ENCODE measurements around the gene TMEM9B.
A peak's percentile ranks its signal among the peaks of the same experiment; 100 is the strongest.

TMEM9B gene

DNA sequence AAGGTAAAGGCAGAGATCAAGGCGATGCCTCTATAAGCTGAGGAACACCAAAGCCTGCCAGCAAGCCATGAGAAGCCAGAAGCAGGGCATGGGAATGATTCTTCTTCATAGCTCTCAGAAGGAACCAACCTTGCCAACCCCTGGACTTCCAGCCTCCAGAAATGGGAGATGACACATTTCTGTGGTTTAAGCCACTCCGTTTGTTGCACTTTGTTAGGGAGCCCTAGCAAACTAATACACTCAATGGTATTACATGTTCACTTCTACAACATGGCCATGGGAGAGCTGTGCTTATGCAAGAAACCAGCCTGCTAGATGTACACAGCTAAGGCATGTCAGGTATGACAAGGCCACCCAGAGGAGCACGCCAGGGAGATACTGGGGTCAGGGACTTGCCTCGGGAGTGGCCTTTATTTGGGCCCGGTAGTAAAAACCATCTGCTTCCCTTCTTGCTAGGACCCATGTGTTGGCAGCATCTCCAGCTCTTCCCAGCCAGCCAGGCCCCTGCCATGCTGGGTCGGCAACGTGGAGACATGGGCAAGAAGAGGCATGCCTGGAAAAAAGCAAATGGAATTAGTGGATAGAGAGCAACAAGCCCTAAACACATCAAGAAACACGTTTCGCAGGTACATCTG is 35.1 kb downstream of the TMEM9B start:
- DNase-seq = no peak

DNA sequence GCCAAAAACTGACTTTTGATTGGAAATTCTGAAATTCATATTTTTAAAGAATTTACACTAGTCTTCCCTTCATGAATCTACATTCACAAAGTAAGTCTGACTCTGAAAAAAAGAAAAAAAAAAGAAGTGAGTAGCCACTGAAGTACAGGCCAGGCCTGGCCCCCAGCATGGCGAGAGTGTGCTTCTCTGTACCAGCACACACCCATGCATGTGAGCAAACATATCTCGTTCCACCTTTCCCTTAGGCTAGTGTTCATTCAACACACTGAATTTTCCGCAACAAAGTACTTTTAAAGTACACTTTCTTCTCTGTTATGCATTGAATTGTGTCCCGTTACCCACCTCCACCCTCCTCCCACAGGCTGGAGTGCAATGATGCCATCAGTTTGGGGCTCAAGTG is 36.0 kb downstream of the TMEM9B start:
- no peak for DNase-seq

DNA sequence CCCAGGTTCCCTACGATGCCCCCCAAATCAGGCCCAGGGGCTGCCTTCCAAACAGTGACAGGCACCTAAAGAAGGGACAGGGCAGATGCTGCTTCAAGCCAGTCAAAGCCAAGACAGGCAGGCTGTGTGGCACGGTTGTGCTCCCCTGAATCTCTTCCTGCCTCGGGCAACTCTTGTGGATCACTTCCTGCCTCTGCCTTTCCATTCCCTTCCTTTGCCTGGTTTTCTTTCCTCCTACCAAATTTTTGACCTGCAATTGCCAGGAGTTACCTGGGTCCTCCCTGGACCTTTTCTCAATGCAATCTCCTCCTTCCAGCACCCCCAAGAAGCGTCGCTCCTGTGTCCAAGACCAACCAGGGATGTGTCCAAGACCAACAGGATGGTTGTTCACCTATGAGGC is 37.0 kb downstream of the TMEM9B start:
- DNase-seq = no peak

DNA sequence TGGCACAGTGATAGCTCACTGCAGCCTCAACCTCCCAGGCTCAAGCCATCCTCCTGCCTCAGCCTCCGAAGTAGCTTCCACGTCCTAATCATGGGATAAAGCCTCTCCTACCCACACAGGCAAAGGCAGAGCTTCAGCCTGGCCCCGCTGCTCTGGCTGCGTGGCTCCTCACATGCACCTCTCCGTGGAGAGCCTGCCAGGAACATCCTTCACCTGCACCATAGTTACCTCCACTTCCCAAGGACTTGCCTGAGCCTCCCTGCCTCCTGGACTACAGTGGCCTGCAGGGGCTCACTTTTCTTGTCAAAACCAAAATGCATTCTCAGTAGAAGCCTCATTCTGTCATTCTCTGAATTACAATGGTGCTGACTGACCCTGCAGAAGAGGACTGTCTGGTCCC is 38.0 kb downstream of the TMEM9B start:
- DNase-seq = no peak

DNA sequence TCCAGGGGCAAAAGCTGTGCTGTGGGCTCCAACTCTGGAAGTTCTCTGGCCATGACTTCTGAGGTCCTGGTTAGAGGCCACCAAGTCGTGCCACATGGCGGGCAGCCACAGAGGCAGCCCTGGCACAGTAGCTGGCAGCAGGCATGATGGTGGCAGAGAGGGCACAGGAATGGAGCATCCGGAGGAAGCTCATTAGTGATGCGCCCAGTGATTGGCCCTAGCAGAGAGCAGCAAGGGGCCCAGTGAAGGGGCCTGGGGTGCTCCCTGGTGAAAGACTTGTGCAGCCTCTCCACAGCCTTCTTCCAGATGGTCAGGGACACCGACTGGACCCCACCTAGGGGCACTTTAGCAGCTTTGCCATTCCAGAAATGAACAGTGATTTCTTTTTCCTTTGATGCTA is 38.5 kb downstream of the TMEM9B start:
- DNase-seq = no peak

DNA sequence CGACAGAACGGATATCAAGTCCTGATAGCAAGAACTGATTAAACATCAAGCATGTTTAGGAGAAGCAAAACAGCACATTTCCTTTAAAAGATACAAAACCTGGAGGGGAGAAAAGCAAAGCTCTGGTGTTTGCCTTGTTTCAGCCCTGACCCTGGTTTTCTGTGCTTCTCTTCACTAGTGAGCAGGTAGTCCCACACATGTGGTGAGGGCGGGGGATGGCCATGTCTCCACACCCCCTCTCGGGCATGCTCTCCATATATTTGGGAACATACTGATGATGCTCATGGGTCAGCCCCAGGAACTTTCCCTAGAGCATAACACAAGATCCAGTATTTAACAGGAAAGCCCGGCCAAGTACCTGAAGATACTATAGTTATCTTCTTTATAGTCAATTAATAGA is 41.6 kb downstream of the TMEM9B start:
- no peak for DNase-seq

DNA sequence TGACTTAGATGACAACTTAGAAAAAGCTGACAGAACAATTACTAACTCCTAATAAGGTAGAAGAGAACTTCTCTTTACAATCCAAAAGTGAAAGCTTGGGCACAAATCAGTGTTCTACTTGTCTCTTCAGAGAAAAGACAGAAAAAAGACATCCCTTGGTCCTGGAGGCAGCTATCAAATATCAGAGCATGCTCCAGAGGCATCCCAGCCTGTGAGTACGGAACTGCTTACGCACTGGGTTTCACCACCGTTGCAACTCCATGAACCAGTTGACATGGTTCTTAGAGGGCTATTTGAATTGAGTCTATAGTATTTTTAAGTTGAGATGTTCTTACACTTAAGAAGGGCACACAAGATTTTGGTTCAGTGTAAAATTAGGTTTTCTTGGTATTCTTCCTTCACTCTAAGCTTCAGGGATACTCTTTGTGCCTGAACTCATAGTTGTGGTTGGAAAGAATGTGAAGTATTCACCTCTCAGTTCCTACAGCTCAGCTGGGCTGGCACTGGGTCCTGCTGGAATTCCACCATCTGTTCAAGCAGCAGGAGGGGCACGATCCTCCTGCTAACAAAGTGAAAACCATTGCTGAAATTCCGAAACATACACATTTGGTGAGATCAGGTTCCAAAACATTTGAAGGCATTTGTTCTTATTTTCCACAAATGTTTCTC is 47.0 kb downstream of the TMEM9B start:
- DNase-seq = no peak

DNA sequence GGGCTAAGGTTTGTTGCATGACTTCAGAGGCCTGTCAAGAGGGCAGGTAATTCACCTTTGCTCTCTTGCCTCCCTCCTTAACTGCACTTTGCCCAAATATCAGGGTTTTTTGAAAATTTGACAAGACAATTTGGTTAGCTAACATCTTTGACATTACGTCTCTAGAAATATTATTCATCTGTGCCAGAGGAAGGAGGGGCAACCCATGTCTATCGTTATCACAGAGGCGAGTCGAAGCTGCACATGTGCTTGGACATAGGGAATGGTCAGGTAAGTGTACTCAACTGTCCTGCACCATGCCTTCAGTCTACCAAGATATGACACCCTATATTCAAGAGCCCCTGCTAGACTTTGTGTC is 49.6 kb downstream of the TMEM9B start:
- no peak for DNase-seq

DNA sequence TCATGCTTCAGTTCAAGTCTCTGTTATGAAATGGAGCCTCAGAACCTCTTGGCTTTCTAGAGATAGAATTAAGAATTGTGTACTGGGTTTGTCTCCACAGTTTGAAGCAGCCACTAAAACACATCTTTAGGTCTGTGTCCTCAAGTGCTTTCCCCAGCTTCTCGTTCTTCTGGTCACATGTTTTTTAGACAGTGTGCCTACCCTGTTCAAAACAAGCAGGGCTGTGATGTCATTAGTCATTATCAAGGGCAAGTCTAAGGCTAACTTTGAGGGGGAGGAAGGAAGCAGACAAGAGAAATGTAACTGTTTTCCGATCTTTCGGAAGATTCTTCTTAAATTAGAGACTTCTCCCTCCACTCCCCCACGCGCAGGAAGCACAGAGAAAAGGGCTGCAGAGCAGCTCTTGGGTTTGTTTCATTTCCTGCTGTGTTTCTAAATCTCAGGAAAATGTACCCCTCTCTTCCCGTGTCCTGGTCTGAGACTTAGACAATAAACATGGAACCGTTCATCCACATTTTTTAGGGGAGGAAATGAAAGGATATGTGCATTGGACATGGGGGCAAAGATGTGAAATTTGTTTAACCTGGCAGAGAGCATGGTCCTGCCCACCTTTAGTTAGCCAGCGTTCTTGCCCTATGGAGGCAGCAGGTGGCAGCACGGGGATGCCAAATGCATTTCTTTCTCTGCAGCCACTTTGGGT is 50.1 kb downstream of the TMEM9B start:
- peak; percentile 38 to 50 for DNase-seq

DNA sequence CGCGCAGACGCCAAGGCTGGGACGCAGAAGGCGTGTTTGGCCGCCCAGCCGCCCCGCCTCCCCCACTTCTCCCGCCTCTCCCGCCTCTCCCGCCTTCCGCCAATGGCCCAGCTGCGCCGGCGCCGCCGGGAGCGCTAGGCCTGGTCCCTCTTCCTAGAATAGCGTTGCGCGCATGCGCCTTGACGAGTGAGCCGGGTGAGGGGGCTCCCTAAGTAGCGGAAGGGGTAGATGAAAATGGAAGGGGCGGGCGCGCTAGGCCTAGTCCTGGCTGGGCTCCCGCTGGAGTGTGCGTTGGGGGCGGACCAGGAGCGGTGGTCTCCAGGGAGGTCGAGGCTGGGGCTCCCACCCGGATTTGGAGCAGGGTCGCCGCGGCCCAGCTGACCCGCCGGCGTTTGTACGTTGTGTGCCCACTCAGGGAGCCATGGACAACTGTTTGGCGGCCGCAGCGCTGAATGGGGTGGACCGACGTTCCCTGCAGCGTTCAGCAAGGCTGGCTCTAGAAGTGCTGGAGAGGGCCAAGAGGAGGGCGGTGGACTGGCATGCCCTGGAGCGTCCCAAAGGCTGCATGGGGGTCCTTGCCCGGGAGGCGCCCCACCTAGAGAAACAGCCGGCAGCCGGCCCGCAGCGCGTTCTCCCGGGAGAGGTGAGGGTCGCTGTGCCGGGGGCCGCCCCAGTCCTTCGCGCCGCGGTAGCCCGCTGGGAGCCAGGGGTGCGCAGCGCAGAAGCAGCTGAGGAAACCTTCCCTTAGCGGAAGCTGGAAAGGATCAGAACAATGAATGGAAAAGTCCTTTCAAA is 53.0 kb downstream of the TMEM9B start, which contains the start of gene AKIP1:
Gene AKIP1 (plus strand): TSS at position 161 of the 795 bp plus-strand sequence. CDS start 261 bp downstream, at position 422.
- peak; percentile 86 to 93 for DNase-seq

DNA sequence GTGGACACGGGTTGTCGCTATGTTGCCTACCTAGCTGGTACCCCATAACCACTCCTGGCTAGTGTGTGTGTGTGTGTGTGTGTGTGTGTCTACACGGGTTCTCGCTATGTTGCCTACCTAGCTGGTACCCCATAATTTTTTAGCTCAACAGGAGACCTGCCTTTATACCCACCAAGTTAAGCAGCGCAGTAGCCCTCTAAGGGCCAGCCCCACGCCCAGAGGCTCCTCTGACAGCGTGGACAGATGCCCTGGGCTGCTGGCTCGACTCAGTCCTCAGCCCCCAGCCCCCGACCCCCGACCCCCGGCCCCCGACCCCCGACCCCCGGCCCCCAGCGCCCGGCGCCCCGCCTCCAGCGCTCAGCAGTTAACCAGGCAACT is 53.6 kb downstream of the TMEM9B start:
- DNase-seq = no peak

DNA sequence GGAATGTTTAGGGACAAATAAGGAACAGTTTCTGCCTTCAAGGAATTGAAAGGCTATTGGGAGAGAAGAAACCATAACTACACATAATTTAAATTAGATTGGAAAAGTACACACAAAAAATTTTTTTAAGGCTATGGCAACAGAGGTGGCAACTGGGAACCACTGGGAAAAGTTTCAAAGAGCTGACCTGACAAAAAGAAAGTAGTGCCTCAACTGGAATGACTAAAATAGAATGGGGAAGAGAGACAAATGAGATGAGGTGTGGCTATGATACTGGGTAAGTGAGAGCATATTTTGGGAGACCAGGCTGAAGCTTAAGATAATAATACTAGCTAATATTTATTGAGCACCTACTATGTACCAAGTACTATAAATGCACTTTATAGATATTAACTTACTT is 56.1 kb downstream of the TMEM9B start:
- no peak for DNase-seq

DNA sequence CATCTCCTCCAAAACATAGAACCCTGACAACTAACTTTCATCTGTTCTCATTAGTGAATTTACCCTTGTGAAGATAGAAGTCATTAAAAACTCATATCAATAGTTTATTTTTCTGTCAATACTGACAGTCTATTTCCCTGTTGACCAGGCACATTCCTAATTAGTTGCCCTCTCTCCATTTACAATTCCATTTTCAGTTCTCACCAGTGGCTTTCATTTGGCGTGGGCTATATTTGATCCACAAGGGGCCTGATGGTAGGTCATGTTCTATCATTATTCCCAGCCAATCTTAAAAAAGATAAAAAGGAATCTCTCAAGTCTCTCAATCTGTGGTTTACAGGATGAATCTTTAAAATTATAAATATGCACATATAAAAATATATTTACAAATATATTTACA is 57.1 kb downstream of the TMEM9B start:
- DNase-seq = no peak

DNA sequence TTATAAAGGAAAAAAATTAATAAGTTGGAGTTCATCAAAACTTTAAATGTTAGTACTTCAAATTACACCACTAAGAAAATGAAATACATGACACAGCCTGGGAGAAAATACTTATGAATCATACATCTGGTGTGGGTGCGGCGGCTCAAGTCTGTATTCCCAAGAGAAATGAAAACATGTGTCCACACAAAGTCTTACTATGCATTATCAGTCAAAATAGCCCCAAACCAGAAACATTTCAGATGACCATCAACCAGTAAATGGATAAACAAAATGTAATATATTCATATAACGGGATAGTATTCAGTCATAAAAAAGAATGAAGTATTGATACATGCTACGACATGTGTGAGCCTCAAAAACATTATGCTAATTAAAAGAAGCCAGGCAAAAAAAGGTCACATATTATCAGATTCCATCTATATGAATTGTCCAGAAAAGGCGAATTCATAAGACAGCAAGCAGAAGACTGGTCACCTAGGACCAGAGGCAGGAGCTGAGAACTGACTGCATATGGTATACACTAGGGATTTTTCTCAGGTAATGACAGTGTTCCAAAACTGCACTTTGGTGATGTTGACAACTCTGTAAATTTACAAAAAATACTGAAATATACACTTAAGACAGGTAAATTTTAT is 58.6 kb downstream of the TMEM9B start:
- no peak for DNase-seq

DNA sequence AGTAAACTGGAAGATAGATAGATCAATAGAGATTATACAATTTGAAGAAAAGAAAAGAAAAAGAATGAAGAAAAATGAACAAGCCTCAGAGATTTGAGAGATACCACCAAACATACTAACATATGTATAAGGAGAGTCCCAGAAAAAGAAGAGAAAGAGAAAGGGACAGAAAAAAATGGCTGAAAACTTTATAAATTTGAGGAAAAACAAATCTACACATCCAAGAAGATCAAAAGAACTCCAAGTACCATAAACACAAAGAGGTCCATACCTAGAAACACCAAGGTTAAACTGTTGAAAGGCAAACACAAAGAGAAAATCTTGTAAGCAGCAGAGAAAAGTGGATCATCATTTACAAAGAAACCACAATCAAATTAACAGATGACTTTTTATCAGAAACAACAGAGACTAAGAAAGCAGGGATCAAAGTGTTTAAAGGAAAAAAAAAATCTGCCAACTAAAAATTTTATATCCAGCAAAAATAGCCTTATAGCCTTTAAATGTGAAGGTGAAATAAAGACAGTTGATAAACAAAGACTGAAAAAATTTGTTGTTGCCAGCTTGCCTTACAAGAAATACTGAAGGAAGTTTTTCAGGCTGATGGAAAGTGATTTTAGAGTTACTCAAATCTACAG is 65.0 kb downstream of the TMEM9B start:
- no peak for DNase-seq
